ENCODE data around the gene SLC25A24. TPM values are rescaled to one million over a fixed set of nuclear protein-coding genes. Genes with fewer than 3 reads are reported as not detected.

The SLC25A24 gene
- total and polyA plus RNA-seq, 10 of the 15 experiments (the other 5 are each of a cell fraction or from before 2014, with no cell fraction given) = 4.0 to 20.6 (median 14.2) TPM

- H3K9ac ChIP-seq (ENCODE audit: control insufficient read depth, insufficient read depth, low read length) = no peak overlapping the region
- no peak overlapping the region for H2AFZ ChIP-seq (ENCODE audit: control insufficient read depth, low read depth, low read length)
- ChIA-PET CTCF (interaction anchor here (0.6 kb wide), 1 partner anchor 1381 kb away, joined by 3 read pairs; no protein-coding TSS in a partner anchor), SMC1A (ENCODE audit: uncharacterized antibody, unreplicated experiment) (no interaction called here), RAD21 (ENCODE audit: unreplicated experiment) (no interaction called here), POLR2A (no interaction called here)
- H3K9me3 ChIP-seq (replicated peaks; ENCODE audit: control insufficient read depth, insufficient read depth, low read length) = no peaks in the 10 kb centered on the region
- intact Hi-C loops (cut with micrococcal nuclease; ENCODE audit: unreplicated experiment) = no loop called here
- BruUV-seq (replicated peaks) = TSS peak; percentile 39
- DNase-seq (ENCODE audit: low read depth, low spot score) (no peak), FAIRE-seq (no peak), ATAC-seq (no peak)
- no peak overlapping the region for H3K4me3 ChIP-seq
- no peaks in the 10 kb centered on the region for H3K4me1 ChIP-seq (ENCODE audit: control insufficient read depth, insufficient read depth, low read length)
- H3K79me2 ChIP-seq (ENCODE audit: control insufficient read depth, insufficient read depth, low read length) = no peaks in the 10 kb centered on the region
- TF ChIP-seq HCFC1 (IDR thresholded peaks at IDR 0.05; ENCODE audit: low read length) (no peak), BACH1 (IDR thresholded peaks at IDR 0.05; ENCODE audit: borderline replicate concordance) (no peak), ZBTB11 (CRISPR knock-in tag; IDR thresholded peaks at IDR 0.05) (no peak), NKRF (conservative IDR thresholded peaks at IDR 0.05) (no peak), MTA2 (IDR thresholded peaks at IDR 0.05; ENCODE audit: low read depth) (no peak), CREB1 (IDR thresholded peaks at IDR 0.05; ENCODE audit: low read depth) (no peak), MYB (IDR thresholded peaks at IDR 0.05; ENCODE audit: borderline replicate concordance, low read depth, low read length) (no peak), POLR2AphosphoS5 (IDR thresholded peaks at IDR 0.05; ENCODE audit: low read length) (no peak), EED (IDR thresholded peaks at IDR 0.05; ENCODE audit: low read depth) (no peak), E2F8 (IDR thresholded peaks at IDR 0.05; ENCODE audit: low read depth, partially characterized antibody) (no peak), ZZZ3 (IDR thresholded peaks at IDR 0.05; ENCODE audit: control insufficient read depth, insufficient read length, low read depth) (no peak), MXI1 (IDR thresholded peaks at IDR 0.05; ENCODE audit: low read depth, low read length) (no peak), HDAC6 (IDR thresholded peaks at IDR 0.05; ENCODE audit: unreplicated experiment) (no peak)
- no peaks in the 10 kb centered on the region for H3K27me3 ChIP-seq (replicated peaks in 1 of 2; ENCODE audit: control insufficient read depth in 2 of 2, insufficient read depth in 2 of 2, low read length in 1 of 2)
- WGBS (ENCODE audit: insufficient coverage, insufficient replicate concordance, low lambda C conversion rate, missing lambda C conversion rate) = 0% methylated on average over 1 of the region's 1 CpG
- in situ Hi-C loops (cut with MboI) = no loop called here
- H3K4me2 ChIP-seq (ENCODE audit: control insufficient read depth, insufficient read depth) = no peak overlapping the region
- no peaks in the 10 kb centered on the region for H4K20me1 ChIP-seq (ENCODE audit: control insufficient read depth, insufficient read depth)
- no peaks in the 10 kb centered on the region for H3K36me3 ChIP-seq (ENCODE audit: control insufficient read depth in 2 of 2, insufficient read depth in 2 of 2, low read length in 1 of 2)
- no peak overlapping the region for H3K27ac ChIP-seq (ENCODE audit: control insufficient read depth, insufficient read depth)
Observed at GRCh38 chr1:108188801-108189200, 11.3 kb downstream of the SLC25A24 start.
